Measurements from ENCODE around the gene PLEKHA7.
"Not testable (repeated sequence)": the region's sequence is repeated elsewhere in the genome, so short reads cannot be mapped to it uniquely, and the experiment has no call there.

Gene PLEKHA7

GRCh38 chr11:16912692-16913111, 101.5 kb downstream of the PLEKHA7 start:
- TF ChIP-seq CTCF (IDR thresholded peaks at IDR 0.05; ENCODE audit: insufficient read depth, low read length, poor library complexity, severe bottlenecking) = no peak
- Histone ChIP-seq H3K27me3 (replicated peaks; ENCODE audit: control insufficient read depth, insufficient read depth, low read length) (no peaks in the 10 kb centered on the region), H3K4me3 (replicated peaks; ENCODE audit: low read depth, low read length) (no peak overlapping the region), H3K36me3 (ENCODE audit: control insufficient read depth, insufficient read depth, low read length) (no peaks in the 10 kb centered on the region)
- DNase-seq (ENCODE audit: extremely low read depth, insufficient read length) = no peak

GRCh38 chr11:16911658-16912057, 102.6 kb downstream of the PLEKHA7 start:
- no peaks in the 10 kb centered on the region for H3K36me3 ChIP-seq (ENCODE audit: control insufficient read depth, insufficient read depth, low read length)
- no peak for TF ChIP-seq CTCF (IDR thresholded peaks at IDR 0.05; ENCODE audit: insufficient read depth, low read length, poor library complexity, severe bottlenecking)
- no peak overlapping the region for H3K4me3 ChIP-seq (replicated peaks; ENCODE audit: low read depth, low read length)
- no peaks in the 10 kb centered on the region for H3K27me3 ChIP-seq (replicated peaks; ENCODE audit: control insufficient read depth, insufficient read depth, low read length)
- no peak for DNase-seq (ENCODE audit: extremely low read depth, insufficient read length)

GRCh38 chr11:16911186-16911585, 103.0 kb downstream of the PLEKHA7 start:
- Histone ChIP-seq H3K4me3 (replicated peaks; ENCODE audit: low read depth, low read length) (no peak overlapping the region), H3K36me3 (ENCODE audit: control insufficient read depth, insufficient read depth, low read length) (no peaks in the 10 kb centered on the region), H3K27me3 (replicated peaks; ENCODE audit: control insufficient read depth, insufficient read depth, low read length) (no peaks in the 10 kb centered on the region)
- no peak for DNase-seq (ENCODE audit: extremely low read depth, insufficient read length)
- no peak for TF ChIP-seq CTCF (IDR thresholded peaks at IDR 0.05; ENCODE audit: insufficient read depth, low read length, poor library complexity, severe bottlenecking)

- peak; percentile 64 for DNase-seq (ENCODE audit: extremely low read depth, insufficient read length)
- no peak overlapping the region for H3K4me3 ChIP-seq (replicated peaks; ENCODE audit: low read depth, low read length)
These were observed 104.7 kb downstream of the PLEKHA7 start for GRCh38 chr11:16909359-16910035.

GRCh38 chr11:16905375-16905774, 108.8 kb downstream of the PLEKHA7 start:
- no peak for DNase-seq (ENCODE audit: extremely low read depth, insufficient read length)
- no peak for TF ChIP-seq CTCF (IDR thresholded peaks at IDR 0.05; ENCODE audit: insufficient read depth, low read length, poor library complexity, severe bottlenecking)
- no peaks in the 10 kb centered on the region for H3K27me3 ChIP-seq (replicated peaks; ENCODE audit: control insufficient read depth, insufficient read depth, low read length)
- no peak overlapping the region for H3K4me3 ChIP-seq (replicated peaks; ENCODE audit: low read depth, low read length)
- no peaks in the 10 kb centered on the region for H3K36me3 ChIP-seq (ENCODE audit: control insufficient read depth, insufficient read depth, low read length)

More at GRCh38 chr11:16909359-16910035, 104.7 kb downstream of the PLEKHA7 start:
- TF ChIP-seq CTCF (IDR thresholded peaks at IDR 0.05; ENCODE audit: insufficient read depth, low read length, poor library complexity, severe bottlenecking) = no peak
- H3K36me3 ChIP-seq (ENCODE audit: control insufficient read depth, insufficient read depth, low read length) = no peaks in the 10 kb centered on the region
- no peaks in the 10 kb centered on the region for H3K27me3 ChIP-seq (replicated peaks; ENCODE audit: control insufficient read depth, insufficient read depth, low read length)

- H3K36me3 ChIP-seq (ENCODE audit: control insufficient read depth, insufficient read depth, low read length); H3K27me3 ChIP-seq (replicated peaks; ENCODE audit: control insufficient read depth, insufficient read depth, low read length); H3K4me3 ChIP-seq (replicated peaks; ENCODE audit: low read depth, low read length); DNase-seq (ENCODE audit: extremely low read depth, insufficient read length): not testable (repeated sequence)
These were observed 109.5 kb downstream of the PLEKHA7 start for GRCh38 chr11:16904761-16905160.

Data from GM06990 (cell line).